ENCODE results near the gene SUN2.
A peak's percentile ranks its signal among the peaks of the same experiment; 100 is the strongest.

The SUN2 gene

GRCh38 chr22:38699784-38700183 lies 56.0 kb downstream of the SUN2 start:
- TF ChIP-seq ZNF433 (tag by site-specific recombination; IDR thresholded peaks at IDR 0.05; ENCODE audit: low read depth), result no peak
- 0 out of 2 replicates have a peak, but pooled peaks have one; percentile 12 for TF ChIP-seq PRDM10 (tag by site-specific recombination; IDR thresholded peaks at IDR 0.05)
- TF ChIP-seq, protein P1, sequence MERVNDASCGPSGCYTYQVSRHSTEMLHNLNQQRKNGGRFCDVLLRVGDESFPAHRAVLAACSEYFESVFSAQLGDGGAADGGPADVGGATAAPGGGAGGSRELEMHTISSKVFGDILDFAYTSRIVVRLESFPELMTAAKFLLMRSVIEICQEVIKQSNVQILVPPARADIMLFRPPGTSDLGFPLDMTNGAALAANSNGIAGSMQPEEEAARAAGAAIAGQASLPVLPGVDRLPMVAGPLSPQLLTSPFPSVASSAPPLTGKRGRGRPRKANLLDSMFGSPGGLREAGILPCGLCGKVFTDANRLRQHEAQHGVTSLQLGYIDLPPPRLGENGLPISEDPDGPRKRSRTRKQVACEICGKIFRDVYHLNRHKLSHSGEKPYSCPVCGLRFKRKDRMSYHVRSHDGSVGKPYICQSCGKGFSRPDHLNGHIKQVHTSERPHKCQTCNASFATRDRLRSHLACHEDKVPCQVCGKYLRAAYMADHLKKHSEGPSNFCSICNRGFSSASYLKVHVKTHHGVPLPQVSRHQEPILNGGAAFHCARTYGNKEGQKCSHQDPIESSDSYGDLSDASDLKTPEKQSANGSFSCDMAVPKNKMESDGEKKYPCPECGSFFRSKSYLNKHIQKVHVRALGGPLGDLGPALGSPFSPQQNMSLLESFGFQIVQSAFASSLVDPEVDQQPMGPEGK (tag by site-specific recombination; IDR thresholded peaks at IDR 0.05), result no peak
- TF ChIP-seq ZBTB20 (tag by site-specific recombination; IDR thresholded peaks at IDR 0.05), result peak; percentile 23; the same call in 1 of the 2 replicates
- TF ChIP-seq ZNF202 (tag by site-specific recombination; IDR thresholded peaks at IDR 0.05; ENCODE audit: borderline replicate concordance), result no peak
- TF ChIP-seq ZNF2 (tag by site-specific recombination; IDR thresholded peaks at IDR 0.05), result no peak
- TF ChIP-seq, protein P2, sequence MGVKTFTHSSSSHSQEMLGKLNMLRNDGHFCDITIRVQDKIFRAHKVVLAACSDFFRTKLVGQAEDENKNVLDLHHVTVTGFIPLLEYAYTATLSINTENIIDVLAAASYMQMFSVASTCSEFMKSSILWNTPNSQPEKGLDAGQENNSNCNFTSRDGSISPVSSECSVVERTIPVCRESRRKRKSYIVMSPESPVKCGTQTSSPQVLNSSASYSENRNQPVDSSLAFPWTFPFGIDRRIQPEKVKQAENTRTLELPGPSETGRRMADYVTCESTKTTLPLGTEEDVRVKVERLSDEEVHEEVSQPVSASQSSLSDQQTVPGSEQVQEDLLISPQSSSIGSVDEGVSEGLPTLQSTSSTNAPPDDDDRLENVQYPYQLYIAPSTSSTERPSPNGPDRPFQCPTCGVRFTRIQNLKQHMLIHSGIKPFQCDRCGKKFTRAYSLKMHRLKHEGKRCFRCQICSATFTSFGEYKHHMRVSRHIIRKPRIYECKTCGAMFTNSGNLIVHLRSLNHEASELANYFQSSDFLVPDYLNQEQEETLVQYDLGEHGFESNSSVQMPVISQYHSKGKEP (tag by site-specific recombination; IDR thresholded peaks at IDR 0.05), result no peak
- TF ChIP-seq ZNF629 (tag by site-specific recombination; IDR thresholded peaks at IDR 0.05), result no peak
- no peak for TF ChIP-seq ZNF354C (tag by site-specific recombination; IDR thresholded peaks at IDR 0.05; ENCODE audit: borderline replicate concordance, low read depth)
- TF ChIP-seq MEIS1 (CRISPR knock-in tag; IDR thresholded peaks at IDR 0.05; ENCODE audit: borderline replicate concordance), result no peak
- no peak for TF ChIP-seq ZNF223 (tag by site-specific recombination; IDR thresholded peaks at IDR 0.05)
- TF ChIP-seq ZNF362 (tag by site-specific recombination; IDR thresholded peaks at IDR 0.05), result no peak
- TF ChIP-seq HOXD13 (CRISPR knock-in tag; IDR thresholded peaks at IDR 0.05; ENCODE audit: borderline replicate concordance), result no peak
- TF ChIP-seq KLF8 (tag by site-specific recombination; IDR thresholded peaks at IDR 0.05), result no peak
- no peak for TF ChIP-seq ZNF585B (tag by site-specific recombination; IDR thresholded peaks at IDR 0.05)
- no peak for TF ChIP-seq ZNF626 (tag by site-specific recombination; IDR thresholded peaks at IDR 0.05)
- TF ChIP-seq ZNF645 (tag by site-specific recombination; IDR thresholded peaks at IDR 0.05), result no peak
- no peak for TF ChIP-seq ZNF350 (tag by site-specific recombination; IDR thresholded peaks at IDR 0.05)
- TF ChIP-seq IKZF3 (tag by site-specific recombination; IDR thresholded peaks at IDR 0.05), result 0 out of 2 replicates have a peak, but pooled peaks have one; percentile 17
- no peak for TF ChIP-seq BCL11A (tag by site-specific recombination; IDR thresholded peaks at IDR 0.05; ENCODE audit: low read depth)
- TF ChIP-seq, protein P3, sequence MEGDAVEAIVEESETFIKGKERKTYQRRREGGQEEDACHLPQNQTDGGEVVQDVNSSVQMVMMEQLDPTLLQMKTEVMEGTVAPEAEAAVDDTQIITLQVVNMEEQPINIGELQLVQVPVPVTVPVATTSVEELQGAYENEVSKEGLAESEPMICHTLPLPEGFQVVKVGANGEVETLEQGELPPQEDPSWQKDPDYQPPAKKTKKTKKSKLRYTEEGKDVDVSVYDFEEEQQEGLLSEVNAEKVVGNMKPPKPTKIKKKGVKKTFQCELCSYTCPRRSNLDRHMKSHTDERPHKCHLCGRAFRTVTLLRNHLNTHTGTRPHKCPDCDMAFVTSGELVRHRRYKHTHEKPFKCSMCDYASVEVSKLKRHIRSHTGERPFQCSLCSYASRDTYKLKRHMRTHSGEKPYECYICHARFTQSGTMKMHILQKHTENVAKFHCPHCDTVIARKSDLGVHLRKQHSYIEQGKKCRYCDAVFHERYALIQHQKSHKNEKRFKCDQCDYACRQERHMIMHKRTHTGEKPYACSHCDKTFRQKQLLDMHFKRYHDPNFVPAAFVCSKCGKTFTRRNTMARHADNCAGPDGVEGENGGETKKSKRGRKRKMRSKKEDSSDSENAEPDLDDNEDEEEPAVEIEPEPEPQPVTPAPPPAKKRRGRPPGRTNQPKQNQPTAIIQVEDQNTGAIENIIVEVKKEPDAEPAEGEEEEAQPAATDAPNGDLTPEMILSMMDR (tag by site-specific recombination; IDR thresholded peaks at IDR 0.05), result 0 out of 2 replicates have a peak, but pooled peaks have one; percentile 21
- no peak for TF ChIP-seq ZNF529 (tag by site-specific recombination; IDR thresholded peaks at IDR 0.05; ENCODE audit: insufficient replicate concordance)
- TF ChIP-seq ZNF785 (tag by site-specific recombination; IDR thresholded peaks at IDR 0.05), result no peak
- ChIA-PET POLR2A (interaction anchor here (1.0 to 8.0 kb wide), 3 partner anchors 10 to 301 kb away, joined by 3 to 60 read pairs (median 10); partner anchors contain the start of gene TOMM22), CTCF (interaction anchor here (0.5 to 2.9 kb wide), 4 partner anchors 18 to 746 kb away, joined by 3 to 20 read pairs (median 4); partner anchors contain the start of genes C22orf23, POLR2F and TOMM22)
- Histone ChIP-seq H3K4me1 (ENCODE audit: control insufficient read depth, insufficient read depth, low read length) (peaks cover 5% of the 10 kb centered on the region; the same call in 1 of the 2 replicates), H3K27ac (ENCODE audit: extremely low read depth, low read depth, low read length) (peak overlapping the region; percentile 93), H3K9me3 (ENCODE audit: control insufficient read depth, insufficient read depth, low read depth, low read length) (no peaks in the 10 kb centered on the region), H3K36me3 (ENCODE audit: control insufficient read depth in 2 of 2, insufficient read depth in 1 of 2, low read length in 2 of 2) (peaks cover 4 to 33% of the 10 kb centered on the region in 2 experiments; a peak in 2 of 3 replicates), H3K4me3 (ENCODE audit: low read depth, low read length) (peak overlapping the region; percentile 76)

Data from HEK293 (cell line).